GM13977 (cell line): ENCODE measurements around the gene HLA-DRA.

Experiments
- DNase-seq: peaks from one replicate; pipeline ENCODE4 v3.0.0; 2012; ENCODE audit warnings: low spot score
- in situ Hi-C: fragments of 300-500 bp; cut with MboI; formaldehyde crosslinking; loops from one replicate; pipeline ENCODE4 v1.12.0; 2022; ENCODE audit warnings: low sequenced_read_pairs, low pct_unique_long_range_greater_than_20kb, mixed read lengths, inconsistent platforms; ENCODE audit not compliant: unreplicated experiment
- TF ChIP-seq, protein P1 (sequence below): IDR thresholded peaks from 2 replicates; pipeline ENCODE4 v1.5.1; 2012; ENCODE audit warnings: mild to moderate bottlenecking, control low read depth; ENCODE audit not compliant: insufficient read depth; ENCODE audit errors: extremely low read depth, missing control alignments

The HLA-DRA gene

DNA sequence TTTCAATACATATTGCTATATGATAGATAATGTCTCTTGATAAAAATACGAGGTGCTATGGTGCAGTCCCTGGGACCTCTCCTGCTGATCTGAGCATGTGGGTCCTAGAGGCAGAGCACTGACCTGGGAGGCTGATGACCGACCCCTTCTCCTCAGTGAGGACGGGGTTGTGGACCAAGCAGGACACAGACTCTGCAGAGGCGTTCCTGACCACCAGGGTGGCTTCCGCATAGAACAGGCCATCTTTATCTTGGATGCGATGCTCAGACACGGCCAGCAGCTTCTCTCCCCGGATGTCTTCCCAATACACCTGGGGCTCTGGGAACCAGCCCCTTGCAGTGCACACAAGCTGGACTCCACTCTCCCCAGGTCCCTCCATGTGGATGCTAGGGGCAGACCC, 36.9 kb upstream of the HLA-DRA start:
- in situ Hi-C loops: no loop called here
- no peak for DNase-seq
- TF ChIP-seq, protein P1, sequence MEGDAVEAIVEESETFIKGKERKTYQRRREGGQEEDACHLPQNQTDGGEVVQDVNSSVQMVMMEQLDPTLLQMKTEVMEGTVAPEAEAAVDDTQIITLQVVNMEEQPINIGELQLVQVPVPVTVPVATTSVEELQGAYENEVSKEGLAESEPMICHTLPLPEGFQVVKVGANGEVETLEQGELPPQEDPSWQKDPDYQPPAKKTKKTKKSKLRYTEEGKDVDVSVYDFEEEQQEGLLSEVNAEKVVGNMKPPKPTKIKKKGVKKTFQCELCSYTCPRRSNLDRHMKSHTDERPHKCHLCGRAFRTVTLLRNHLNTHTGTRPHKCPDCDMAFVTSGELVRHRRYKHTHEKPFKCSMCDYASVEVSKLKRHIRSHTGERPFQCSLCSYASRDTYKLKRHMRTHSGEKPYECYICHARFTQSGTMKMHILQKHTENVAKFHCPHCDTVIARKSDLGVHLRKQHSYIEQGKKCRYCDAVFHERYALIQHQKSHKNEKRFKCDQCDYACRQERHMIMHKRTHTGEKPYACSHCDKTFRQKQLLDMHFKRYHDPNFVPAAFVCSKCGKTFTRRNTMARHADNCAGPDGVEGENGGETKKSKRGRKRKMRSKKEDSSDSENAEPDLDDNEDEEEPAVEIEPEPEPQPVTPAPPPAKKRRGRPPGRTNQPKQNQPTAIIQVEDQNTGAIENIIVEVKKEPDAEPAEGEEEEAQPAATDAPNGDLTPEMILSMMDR: no peak

DNA sequence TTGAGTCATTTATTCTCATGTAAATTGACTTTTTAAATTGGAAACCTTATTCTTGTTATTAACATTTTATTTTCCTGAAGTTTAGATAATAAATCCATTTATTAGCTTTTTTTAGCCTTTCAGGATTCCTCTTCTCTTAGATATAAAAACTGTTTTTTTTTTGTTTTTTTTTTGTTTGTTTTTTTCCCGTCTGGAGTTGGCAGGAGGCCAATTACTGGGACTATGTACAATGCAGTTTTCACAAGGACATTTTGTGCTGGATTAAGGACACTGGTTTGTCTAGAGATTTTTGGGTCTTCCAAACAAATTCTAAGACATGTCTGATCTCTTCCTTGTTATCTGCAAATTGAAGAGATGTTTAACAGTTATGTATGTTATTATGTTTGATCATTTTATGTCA, 34.0 kb upstream of the HLA-DRA start:
- no peak for DNase-seq
- TF ChIP-seq, protein P1: no peak
- in situ Hi-C loops: no loop called here

DNA sequence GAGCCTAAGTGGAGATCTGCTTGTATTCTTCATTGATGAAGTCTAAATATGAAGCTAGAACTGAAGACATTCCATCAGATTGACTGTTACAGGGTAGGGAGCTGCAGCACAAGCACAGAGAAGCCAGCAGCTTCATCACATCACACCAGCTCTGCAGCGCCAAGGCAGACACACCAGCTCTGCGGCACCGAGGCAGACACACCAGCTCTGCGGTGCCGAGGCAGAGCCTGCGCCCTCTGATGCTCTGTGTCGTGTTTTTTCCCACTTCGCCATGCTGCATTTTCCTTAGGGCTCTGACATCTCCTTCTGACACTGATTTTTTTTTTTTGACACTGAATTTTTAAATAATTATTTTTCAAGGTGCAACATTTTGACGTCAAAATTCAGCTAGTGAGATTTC, 33.5 kb upstream of the HLA-DRA start:
- no peak for DNase-seq
- TF ChIP-seq, protein P1: no peak
- in situ Hi-C loops: no loop called here

DNA sequence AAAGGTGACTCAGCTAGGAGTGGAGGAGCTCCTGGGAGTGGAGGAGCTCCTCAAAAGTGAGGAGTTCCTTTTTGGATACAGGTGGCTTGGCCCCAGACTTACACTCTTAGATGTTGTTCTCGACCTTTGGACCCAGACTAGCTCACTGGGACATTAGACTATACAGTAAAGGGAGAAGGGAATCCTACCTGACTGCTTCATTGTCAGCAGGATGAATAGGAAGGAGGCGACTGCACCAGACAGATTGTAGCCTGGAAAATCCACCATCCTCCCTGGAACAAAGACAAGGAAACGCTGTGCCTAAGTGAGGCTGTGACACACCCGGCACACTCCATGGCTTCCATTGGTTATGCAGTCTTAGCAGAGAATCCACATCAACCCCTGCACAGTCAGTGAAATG, 32.8 kb upstream of the HLA-DRA start, which contains the start of gene BTNL2:
TSS of gene BTNL2 (minus strand) at position 325 of the 400 bp plus-strand sequence. CDS start at position 267, 58 bp downstream.
- DNase-seq: no peak
- TF ChIP-seq, protein P1: no peak
- in situ Hi-C loops: no loop called here

GRCh38 chr6:32410906-32411305, 28.8 kb upstream of the HLA-DRA start:
- TF ChIP-seq, protein P1: no peak
- in situ Hi-C loops: loop anchor here (10.0 kb wide), 1 partner anchor 166 kb away; no protein-coding TSS in a partner anchor
- no peak for DNase-seq

GRCh38 chr6:32411566-32412327, 27.9 kb upstream of the HLA-DRA start:
- DNase-seq: no peak
- TF ChIP-seq, protein P1: no peak
- in situ Hi-C loops: loop anchor here (10.0 kb wide), 1 partner anchor 167 kb away; no protein-coding TSS in a partner anchor
